SK-N-SH (cell line): ENCODE results near the gene ZSWIM7. TPM values are rescaled to one million over a fixed set of nuclear protein-coding genes. Genes with fewer than 3 reads are reported as not detected.

ENCODE experiments used
- CTCF ChIA-PET: fragments of 300-600, 350-600 bp; formaldehyde crosslinking; extraction: SDS; loops from one replicate; lab custom pipeline; 2021; lab: Yijun Ruan, JAX
- POLR2A ChIA-PET: fragments of 350-600 bp; sonication (Branson Sonifier 250); formaldehyde crosslinking; extraction: SDS; loops from one replicate; lab custom pipeline; 2020; ENCODE audit warnings: antibody characterized with exemption, inconsistent platforms; lab: Yijun Ruan, JAX
- DNase-seq: peaks from one replicate; pipeline ENCODE4 v3.0.0; 2012
- H2AFZ ChIP-seq: fragments of 200-600 bp; sonication (generic); 2 replicates; pipeline ENCODE4 v1.8.1; 2016; ENCODE audit warnings: antibody characterized with exemption, mild to moderate bottlenecking, low read depth
- H3F3A ChIP-seq: fragments of 200-600 bp; sonication (generic); replicated peaks from 2 replicates; pipeline ENCODE3; 2016; ENCODE audit warnings: antibody characterized with exemption, mild to moderate bottlenecking; ENCODE audit not compliant: insufficient read depth
- H3K27ac ChIP-seq, 2 experiments: fragments of 200-500 bp in 1 of 2; fragments of 200-600 bp in 1 of 2; sonication (Bioruptor generic) in 1 of 2; sonication (generic), shearing (Covaris generic) in 1 of 2; 2 replicates each; pipeline versions ENCODE4 v1.5.1 to v1.6.1; 2014 to 2016; ENCODE audit warnings: low read depth in 2 of 2, inconsistent platforms in 1 of 2, low read length in 1 of 2, mild to moderate bottlenecking in 1 of 2, mixed read lengths in 1 of 2
- H3K27me3 ChIP-seq: fragments of 200-600 bp; sonication (generic), shearing (Covaris generic); 2 replicates; pipeline ENCODE4 v1.6.1; 2016; ENCODE audit warnings: mixed run types; ENCODE audit not compliant: insufficient read depth
- H3K36me3 ChIP-seq, 2 experiments: fragments of 200-500 bp in 1 of 2; fragments of 200-600 bp in 1 of 2; sonication (Bioruptor generic) in 1 of 2; sonication (generic) in 1 of 2; replicated peaks in 1 of 2; 2 replicates each; pipeline versions ENCODE3 to v1.5.1; 2014 to 2016; ENCODE audit warnings: low read length in 1 of 2, mild to moderate bottlenecking in 1 of 2; ENCODE audit not compliant: insufficient read depth in 2 of 2, control insufficient read depth in 1 of 2
- H3K4me1 ChIP-seq, 2 experiments: fragments of 200-500 bp in 1 of 2; fragments of 200-600 bp in 1 of 2; sonication (Bioruptor generic) in 1 of 2; sonication (generic), shearing (Covaris generic) in 1 of 2; 2 replicates each; pipeline versions ENCODE4 v1.5.1 to v1.6.1; 2014 to 2016; ENCODE audit warnings: low read depth in 1 of 2, low read length in 1 of 2, mixed run types in 1 of 2; ENCODE audit not compliant: insufficient read depth in 2 of 2, control insufficient read depth in 1 of 2
- H3K4me2 ChIP-seq: fragments of 200-600 bp; sonication (generic), shearing (Covaris generic); 2 replicates; pipeline ENCODE4 v1.6.1; 2017; ENCODE audit warnings: mixed run types
- H3K4me3 ChIP-seq, 2 experiments: fragments of 200-500 bp in 1 of 2; fragments of 200-600 bp in 1 of 2; sonication (Bioruptor generic) in 1 of 2; sonication (generic), shearing (Covaris generic) in 1 of 2; 2 replicates each; pipeline versions ENCODE4 v1.5.1 to v1.8.1; 2014 to 2016; ENCODE audit warnings: low read depth in 2 of 2, inconsistent platforms in 1 of 2, low read length in 1 of 2, mild to moderate bottlenecking in 1 of 2, mixed read lengths in 1 of 2, moderate library complexity in 1 of 2
- H3K79me2 ChIP-seq: fragments of 200-600 bp; sonication (generic); 2 replicates; pipeline ENCODE4 v1.8.1; 2017; ENCODE audit warnings: mild to moderate bottlenecking; ENCODE audit not compliant: insufficient read depth
- H3K9ac ChIP-seq: fragments of 200-600 bp; sonication (generic); 2 replicates; pipeline ENCODE4 v1.6.1; 2017; ENCODE audit warnings: mixed run types
- H3K9me2 ChIP-seq: fragments of 200-600 bp; sonication (generic); 2 replicates; pipeline ENCODE4 v1.6.1; 2017; ENCODE audit warnings: mixed run types
- H3K9me3 ChIP-seq: fragments of 200-600 bp; sonication (generic); 2 replicates; pipeline ENCODE4 v1.6.1; 2017; ENCODE audit warnings: mixed run types, mild to moderate bottlenecking, moderate library complexity
- H4K20me1 ChIP-seq: fragments of 200-600 bp; sonication (generic); 2 replicates; pipeline ENCODE4 v1.6.1; 2017; ENCODE audit warnings: mild to moderate bottlenecking, mixed run types; ENCODE audit not compliant: insufficient read depth
- EP300 ChIP-seq, 2 experiments: IDR thresholded peaks; 2 replicates each; pipeline versions ENCODE4 v1.4.0 to v1.6.1; 2012; ENCODE audit warnings: borderline replicate concordance in 1 of 2, low read depth in 1 of 2, low read length in 1 of 2
- FOXJ3 ChIP-seq: sonication (generic); formaldehyde crosslinking; IDR thresholded peaks from 2 replicates; pipeline ENCODE4 v1.5.1; 2020; ENCODE audit warnings: mild to moderate bottlenecking, missing genetic modification reagents
- GABPA ChIP-seq: IDR thresholded peaks from 2 replicates; pipeline ENCODE4 v1.4.0; 2012; ENCODE audit warnings: low read depth, mild to moderate bottlenecking
- GATA2 ChIP-seq: sonication (generic); formaldehyde crosslinking; IDR thresholded peaks from 2 replicates; pipeline ENCODE4 v1.5.0; 2020; ENCODE audit warnings: mild to moderate bottlenecking, missing genetic modification reagents
- IRF3 ChIP-seq: fragments of 150-350 bp; IDR thresholded peaks from 2 replicates; pipeline ENCODE4 v1.6.1; 2016; ENCODE audit warnings: mild to moderate bottlenecking, low read depth, low read length
- JUND ChIP-seq: IDR thresholded peaks from 2 replicates; pipeline ENCODE4 v1.4.0; 2012
- MEF2A ChIP-seq: IDR thresholded peaks from 2 replicates; pipeline ENCODE4 v1.4.0; 2012; ENCODE audit warnings: low read depth, borderline replicate concordance
- POLR2AphosphoS5 ChIP-seq: IDR thresholded peaks from 2 replicates; pipeline ENCODE4 v1.6.1; 2012; ENCODE audit warnings: low read depth, low read length
- TAF1 ChIP-seq: IDR thresholded peaks from 2 replicates; pipeline ENCODE4 v1.6.1; 2012; ENCODE audit warnings: low read depth, mild to moderate bottlenecking, low read length, moderate library complexity, borderline replicate concordance
- TEAD4 ChIP-seq: IDR thresholded peaks from 2 replicates; pipeline ENCODE4 v1.4.0; 2012; ENCODE audit warnings: mild to moderate bottlenecking, borderline replicate concordance; ENCODE audit not compliant: insufficient read depth
- WGBS: methylation state at CpG from one replicate; pipeline ENCODE4 v1.1.6; 2017; ENCODE audit warnings: low lambda C conversion rate; 5-methylcytosine and 5-hydroxymethylcytosine counted together
- polyA plus RNA-seq, 3 experiments: library from polyadenylated mRNA; depleted of rRNA; stranded (reverse); fragments of >200 nt; gene quantifications; 2 replicates each; pipeline ENCODE4 v1.2.3, GENCODE V29; 2012
- TF ChIP-seq, protein P1 (sequence below): fragments of 150-350 bp; IDR thresholded peaks from 2 replicates; pipeline ENCODE4 v1.6.1; 2017; ENCODE audit warnings: antibody characterized with exemption, low read length, low read depth, borderline replicate concordance
- TF ChIP-seq, protein P2 (sequence below): fragments of 200-600 bp; sonication (generic); IDR thresholded peaks from 2 replicates; pipeline ENCODE4 v1.6.1; 2017; ENCODE audit warnings: antibody characterized with exemption, mild to moderate bottlenecking, moderate library complexity

ZSWIM7 gene
- polyA plus RNA-seq, 1 of the 3 experiments (the other 2 are of a cell fraction), result 63.3 TPM

DNA sequence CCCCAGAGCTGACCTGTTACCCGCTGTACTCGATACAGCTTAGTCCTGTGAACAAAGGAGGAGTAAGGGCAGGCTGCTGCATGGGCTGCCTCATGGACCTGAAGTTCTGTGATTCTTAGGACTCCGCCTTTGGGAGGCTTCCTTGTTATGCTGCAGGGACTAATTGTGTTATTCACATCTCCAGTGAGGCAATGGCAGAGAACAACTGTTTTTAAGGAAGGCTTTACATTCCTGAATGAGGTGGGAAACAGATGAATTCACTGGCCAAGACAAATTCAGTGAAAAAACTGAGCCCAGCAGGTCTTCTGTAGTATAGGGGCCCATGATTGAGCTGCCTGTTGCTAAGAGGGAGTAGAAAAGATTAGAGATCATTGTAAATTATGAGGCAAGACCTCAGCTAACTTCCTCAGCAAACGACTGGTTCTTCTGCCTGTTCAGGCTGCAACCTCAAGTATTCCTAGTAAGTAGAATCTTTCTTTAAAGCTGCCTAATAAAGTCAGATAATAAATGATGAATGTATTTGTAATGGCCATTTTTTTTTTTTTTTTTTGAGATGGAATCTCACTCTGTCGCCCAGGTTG lies 28.3 kb downstream of the ZSWIM7 start:
- peaks cover 0 to 3% of the 10 kb centered on the region in 2 experiments for H3K36me3 ChIP-seq
- DNase-seq, result no peak
- H3F3A ChIP-seq, result peaks cover 4% of the 10 kb centered on the region
- H3K4me2 ChIP-seq, result no peak overlapping the region
- TF ChIP-seq FOXJ3 (CRISPR knock-in tag) (no peak), TAF1 (no peak), POLR2AphosphoS5 (no peak), IRF3 (no peak), MEF2A (no peak), JUND (no peak), GABPA (no peak), GATA2 (CRISPR knock-in tag) (no peak)
- TF ChIP-seq, protein P1, sequence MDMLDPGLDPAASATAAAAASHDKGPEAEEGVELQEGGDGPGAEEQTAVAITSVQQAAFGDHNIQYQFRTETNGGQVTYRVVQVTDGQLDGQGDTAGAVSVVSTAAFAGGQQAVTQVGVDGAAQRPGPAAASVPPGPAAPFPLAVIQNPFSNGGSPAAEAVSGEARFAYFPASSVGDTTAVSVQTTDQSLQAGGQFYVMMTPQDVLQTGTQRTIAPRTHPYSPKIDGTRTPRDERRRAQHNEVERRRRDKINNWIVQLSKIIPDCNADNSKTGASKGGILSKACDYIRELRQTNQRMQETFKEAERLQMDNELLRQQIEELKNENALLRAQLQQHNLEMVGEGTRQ, result no peak
- TF ChIP-seq, protein P2, sequence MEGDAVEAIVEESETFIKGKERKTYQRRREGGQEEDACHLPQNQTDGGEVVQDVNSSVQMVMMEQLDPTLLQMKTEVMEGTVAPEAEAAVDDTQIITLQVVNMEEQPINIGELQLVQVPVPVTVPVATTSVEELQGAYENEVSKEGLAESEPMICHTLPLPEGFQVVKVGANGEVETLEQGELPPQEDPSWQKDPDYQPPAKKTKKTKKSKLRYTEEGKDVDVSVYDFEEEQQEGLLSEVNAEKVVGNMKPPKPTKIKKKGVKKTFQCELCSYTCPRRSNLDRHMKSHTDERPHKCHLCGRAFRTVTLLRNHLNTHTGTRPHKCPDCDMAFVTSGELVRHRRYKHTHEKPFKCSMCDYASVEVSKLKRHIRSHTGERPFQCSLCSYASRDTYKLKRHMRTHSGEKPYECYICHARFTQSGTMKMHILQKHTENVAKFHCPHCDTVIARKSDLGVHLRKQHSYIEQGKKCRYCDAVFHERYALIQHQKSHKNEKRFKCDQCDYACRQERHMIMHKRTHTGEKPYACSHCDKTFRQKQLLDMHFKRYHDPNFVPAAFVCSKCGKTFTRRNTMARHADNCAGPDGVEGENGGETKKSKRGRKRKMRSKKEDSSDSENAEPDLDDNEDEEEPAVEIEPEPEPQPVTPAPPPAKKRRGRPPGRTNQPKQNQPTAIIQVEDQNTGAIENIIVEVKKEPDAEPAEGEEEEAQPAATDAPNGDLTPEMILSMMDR, result no peak
- ChIA-PET POLR2A (no interaction called here), CTCF (interaction anchor here (4.8 kb wide), 1 partner anchor 26 kb away, joined by 20 read pairs; the partner anchor contains the start of gene ADORA2B)
- H3K27ac ChIP-seq, result no peak overlapping the region
- no peak overlapping the region for H3K4me3 ChIP-seq
- no peaks in the 10 kb centered on the region for H3K79me2 ChIP-seq
- peaks cover 3 to 8% of the 10 kb centered on the region in 2 experiments; a peak in 2 of 4 replicates for H3K4me1 ChIP-seq
- H3K9ac ChIP-seq, result no peak overlapping the region
- no peaks in the 10 kb centered on the region for H3K9me2 ChIP-seq
- no peaks in the 10 kb centered on the region for H3K9me3 ChIP-seq
- no peaks in the 10 kb centered on the region for H3K27me3 ChIP-seq
- 96% methylated on average over 5 of the region's 5 CpGs for WGBS
- H2AFZ ChIP-seq, result no peak overlapping the region
- H4K20me1 ChIP-seq, result no peaks in the 10 kb centered on the region

- 88% methylated on average over 2 of the region's 2 CpGs for WGBS
- no peak for DNase-seq
- Histone ChIP-seq H3K4me2 (no peak overlapping the region), H3K27me3 (no peaks in the 10 kb centered on the region), H3K9me2 (no peaks in the 10 kb centered on the region), H3K4me3 (no peak overlapping the region), H3K79me2 (no peaks in the 10 kb centered on the region; the same call in 1 of the 2 replicates), H3K27ac (no peak overlapping the region), H3F3A (peaks cover 6% of the 10 kb centered on the region), H3K4me1 (peaks cover 7 to 13% of the 10 kb centered on the region in 2 experiments; a peak in 2 of 4 replicates), H3K36me3 (peaks cover 0 to 2% of the 10 kb centered on the region in 2 experiments), H3K9ac (no peak overlapping the region), H4K20me1 (no peaks in the 10 kb centered on the region)
- POLR2A ChIA-PET, result no interaction called here
- CTCF ChIA-PET, result interaction anchor here (4.8 kb wide), 1 partner anchor 25 kb away, joined by 20 read pairs; the partner anchor contains the start of gene ADORA2B
- TF ChIP-seq POLR2AphosphoS5 (no peak), TEAD4 (no peak), EP300 (IDR thresholded peaks at IDR 0.05; ENCODE audit: borderline replicate concordance in 1 of 2, low read depth in 1 of 2, low read length in 1 of 2) (no peak)
- TF ChIP-seq, all 33 proteins: peak for 0
- no peak overlapping the region for H2AFZ ChIP-seq
- no peaks in the 10 kb centered on the region for H3K9me3 ChIP-seq
Observed at GRCh38 chr17:15970500-15970899, 29.0 kb downstream of the ZSWIM7 start.
